Natural killer cell (primary cell): Measurements from ENCODE around the gene RALB. TPM values are rescaled to one million over a fixed set of nuclear protein-coding genes. Genes with fewer than 3 reads are reported as not detected.

Source experiments
- ATAC-seq, 3 donors: fragments of 150-1000 bp in 2 of 3; fragments of 200-7000 bp in 1 of 3; cut with Tn5 transposase; 1 replicate in 1 of 3; 2 replicates in 2 of 3; pipeline ENCODE4 v1.10.0; 2021; ENCODE audit warnings: mild to moderate bottlenecking in 2 of 3, moderate library complexity in 2 of 3
- DNase-seq, 2 donors: peaks; one replicate each; pipeline versions ENCODE4 v3.0.0 to v3.0.0-alpha.2; 2013 to 2021; ENCODE audit warnings: mixed read lengths in 1 of 2
- H3K27ac ChIP-seq: one replicate; pipeline ENCODE4 v1.5.1; 2013; ENCODE audit warnings: mild to moderate bottlenecking, low read length
- H3K27me3 ChIP-seq: one replicate; pipeline ENCODE4 v1.6.1; 2013; ENCODE audit warnings: low read length; ENCODE audit not compliant: control insufficient read depth, insufficient read depth
- H3K36me3 ChIP-seq: one replicate; pipeline ENCODE4 v1.6.1; 2013; ENCODE audit warnings: low read length; ENCODE audit not compliant: control insufficient read depth, insufficient read depth
- H3K4me1 ChIP-seq: one replicate; pipeline ENCODE4 v1.6.1; 2013; ENCODE audit warnings: low read length; ENCODE audit not compliant: control insufficient read depth, insufficient read depth
- H3K4me3 ChIP-seq: one replicate; pipeline ENCODE4 v1.5.1; 2013; ENCODE audit warnings: low read length
- H3K9me3 ChIP-seq: one replicate; pipeline ENCODE4 v1.6.1; 2013; ENCODE audit warnings: low read length; ENCODE audit not compliant: control insufficient read depth, insufficient read depth
- H3K27ac Mint-ChIP-seq, 2 donors: one replicate each; pipeline ENCODE4 v1.8.0; 2022; ENCODE audit warnings: mild to moderate bottlenecking in 2 of 2, mixed read lengths in 2 of 2, moderate library complexity in 1 of 2
- H3K27me3 Mint-ChIP-seq, 2 donors: one replicate each; pipeline ENCODE4 v1.8.0; 2022; ENCODE audit warnings: low read depth in 2 of 2, mixed read lengths in 2 of 2
- H3K36me3 Mint-ChIP-seq: one replicate; pipeline ENCODE4 v1.8.0; 2022; ENCODE audit warnings: mixed read lengths
- H3K4me1 Mint-ChIP-seq, 2 donors: one replicate each; pipeline ENCODE4 v1.8.0; 2022; ENCODE audit warnings: mixed read lengths in 2 of 2
- H3K4me3 Mint-ChIP-seq: one replicate; pipeline ENCODE4 v1.8.0; 2022; ENCODE audit warnings: mild to moderate bottlenecking, moderate library complexity, mixed read lengths
- H3K9me3 Mint-ChIP-seq, 2 donors: one replicate each; pipeline ENCODE4 v1.8.0; 2022; ENCODE audit warnings: mixed read lengths in 2 of 2
- WGBS: methylation state at CpG from one replicate; pipeline ENCODE4 v1.1.7; 2013; ENCODE audit warnings: missing lambda C conversion rate; ENCODE audit not compliant: insufficient coverage; 5-methylcytosine and 5-hydroxymethylcytosine counted together
- intact Hi-C: fragments of 100-400 bp; cut with micrococcal nuclease; formaldehyde crosslinking; loops from one replicate; pipeline ENCODE4 v1.14.2; 2022
- total RNA-seq, 4 donors: library from RNA; stranded (reverse); fragments of 120-200 nt in 1 of 4; gene quantifications; one replicate each; pipeline versions ENCODE4 v1.2.3 to v1.2.4, GENCODE V29; 2013 to 2022
- TF ChIP-seq, protein P1 (sequence below): fragments of 200-600 bp; IDR thresholded peaks from one replicate; pipeline ENCODE4 v1.8.0; 2022; ENCODE audit warnings: antibody characterized with exemption

Gene RALB
- total RNA-seq, 3 donors from 2014 or later (not counting 1 experiment from before 2014, with no cell fraction given), result 21.0 to 25.9 (median 25.4) TPM

DNA sequence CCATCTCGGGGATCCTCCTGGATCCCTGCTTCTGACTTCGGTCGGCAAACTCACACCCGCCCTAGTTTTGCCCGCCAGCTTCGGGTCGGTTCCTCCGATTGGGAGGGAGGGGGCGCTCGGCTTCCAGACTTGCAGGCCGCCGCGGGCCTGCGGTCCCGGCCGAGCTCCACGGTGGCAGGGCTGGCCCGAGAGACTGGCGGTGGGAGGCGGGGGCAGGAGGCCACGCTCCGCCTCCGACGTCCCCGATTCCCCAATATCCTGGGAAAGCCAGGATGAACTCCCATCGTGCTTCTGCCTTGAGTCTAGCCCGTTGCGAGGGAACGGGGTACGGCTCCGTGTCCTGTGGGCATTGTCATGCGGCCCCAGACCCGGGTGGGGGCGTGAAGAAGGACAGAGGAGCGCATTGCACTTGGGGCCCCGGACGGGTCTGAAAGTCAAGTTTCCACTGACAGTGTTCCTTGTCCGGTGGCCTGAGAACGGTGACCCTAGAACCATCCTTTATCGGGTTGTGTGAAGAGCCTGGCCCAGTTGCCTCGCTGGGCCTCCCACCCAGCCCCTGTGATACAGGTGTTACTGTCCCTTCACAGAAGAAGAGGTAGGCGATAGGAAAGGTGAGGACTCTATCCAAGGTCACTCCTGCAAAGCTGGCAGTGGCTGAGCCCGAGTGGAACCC is 90.9 kb downstream of the RALB start:
- peak; percentile 43 to 72 (median 54) for ATAC-seq
- intact Hi-C loops, result loop anchor here (10.0 kb wide), 1 partner anchor 331 kb away; no protein-coding TSS in a partner anchor
- Histone ChIP-seq H3K27me3 (peaks cover 33% of the 10 kb centered on the region), H3K27ac (no peak overlapping the region), H3K36me3 (no peaks in the 10 kb centered on the region), H3K4me3 (no peak overlapping the region), H3K4me1 (peaks cover 30% of the 10 kb centered on the region), H3K9me3 (no peaks in the 10 kb centered on the region)
- H3K4me3 Mint-ChIP-seq, result peak overlapping the region; percentile 78
- H3K27me3 Mint-ChIP-seq, result peaks cover 37 to 44% of the 10 kb centered on the region in 2 donors
- TF ChIP-seq, protein P1, sequence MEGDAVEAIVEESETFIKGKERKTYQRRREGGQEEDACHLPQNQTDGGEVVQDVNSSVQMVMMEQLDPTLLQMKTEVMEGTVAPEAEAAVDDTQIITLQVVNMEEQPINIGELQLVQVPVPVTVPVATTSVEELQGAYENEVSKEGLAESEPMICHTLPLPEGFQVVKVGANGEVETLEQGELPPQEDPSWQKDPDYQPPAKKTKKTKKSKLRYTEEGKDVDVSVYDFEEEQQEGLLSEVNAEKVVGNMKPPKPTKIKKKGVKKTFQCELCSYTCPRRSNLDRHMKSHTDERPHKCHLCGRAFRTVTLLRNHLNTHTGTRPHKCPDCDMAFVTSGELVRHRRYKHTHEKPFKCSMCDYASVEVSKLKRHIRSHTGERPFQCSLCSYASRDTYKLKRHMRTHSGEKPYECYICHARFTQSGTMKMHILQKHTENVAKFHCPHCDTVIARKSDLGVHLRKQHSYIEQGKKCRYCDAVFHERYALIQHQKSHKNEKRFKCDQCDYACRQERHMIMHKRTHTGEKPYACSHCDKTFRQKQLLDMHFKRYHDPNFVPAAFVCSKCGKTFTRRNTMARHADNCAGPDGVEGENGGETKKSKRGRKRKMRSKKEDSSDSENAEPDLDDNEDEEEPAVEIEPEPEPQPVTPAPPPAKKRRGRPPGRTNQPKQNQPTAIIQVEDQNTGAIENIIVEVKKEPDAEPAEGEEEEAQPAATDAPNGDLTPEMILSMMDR, result peak; percentile 30
- no peaks in the 10 kb centered on the region for H3K9me3 Mint-ChIP-seq
- peaks cover 7 to 18% of the 10 kb centered on the region in 2 donors for H3K4me1 Mint-ChIP-seq
- no peaks in the 10 kb centered on the region for H3K36me3 Mint-ChIP-seq
- no peak overlapping the region for H3K27ac Mint-ChIP-seq
- 5% methylated on average over 43 of the region's 43 CpGs for WGBS
- DNase-seq, result peak in 1 of 2 donors; percentile 69

Other genes with a start within 250 kb of the RALB start
- 1 to 10 TPM; 3.0 to 8.5 (median 3.6) TPM for gene EPB41L5, start 239.8 kb upstream of the RALB start, total RNA-seq
- gene TMEM185B, start 29.5 kb upstream of the RALB start, total RNA-seq, result 10 to 100 TPM; 19.9 to 25.2 (median 19.9) TPM
- under 1 TPM in 2 of 3 donors, not detected in 1; 0.07 to 0.10 TPM for gene INHBB, start 93.3 kb downstream of the RALB start, total RNA-seq